ENCODE results near the gene RNF180. TPM values are rescaled to one million over a fixed set of nuclear protein-coding genes. Genes with fewer than 3 reads are reported as not detected.

Gene RNF180
- total and polyA plus RNA-seq, 2 of the 8 experiments (the other 6 are each of a cell fraction or from before 2014, with no cell fraction given) = 0.39 to 2.3 TPM

DNA sequence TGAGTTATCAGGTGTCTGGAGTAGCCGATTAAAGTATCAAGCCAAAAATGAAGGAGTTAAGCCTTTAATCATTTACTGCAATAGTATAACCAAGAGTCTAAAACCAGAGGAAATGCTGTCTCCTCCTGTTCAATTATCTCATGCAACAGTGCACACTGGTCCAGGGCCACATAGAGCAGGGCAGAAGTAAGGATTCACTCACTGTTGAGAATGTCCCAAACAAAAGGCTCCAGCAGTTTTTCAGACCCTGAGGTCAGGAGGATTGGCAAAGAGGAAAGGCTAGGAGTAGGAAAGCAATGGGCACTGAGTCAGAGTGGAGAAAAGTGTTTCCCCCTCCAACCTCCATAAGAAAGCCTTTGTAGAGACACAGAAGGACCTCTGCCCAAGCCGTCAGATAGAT, 168.2 kb downstream of the RNF180 start (continued):
- TF ChIP-seq NANOG (IDR thresholded peaks at IDR 0.05; ENCODE audit: insufficient read depth, low read depth, low read length, poor library complexity, severe bottlenecking) (no peak), BACH1 (IDR thresholded peaks at IDR 0.05; ENCODE audit: low read length) (no peak), SIRT6 (IDR thresholded peaks at IDR 0.05; ENCODE audit: low read length) (no peak), CHD1 (IDR thresholded peaks at IDR 0.05; ENCODE audit: low read depth, low read length) (no peak), PHF8 (conservative IDR thresholded peaks at IDR 0.05; ENCODE audit: low read depth, low read length) (no peak), ZNF274 (IDR thresholded peaks at IDR 0.05; ENCODE audit: borderline replicate concordance, extremely low read depth, low read length) (no peak), TCF12 (IDR thresholded peaks at IDR 0.05; ENCODE audit: low read depth, low read length) (no peak)
- TF ChIP-seq, protein P1, sequence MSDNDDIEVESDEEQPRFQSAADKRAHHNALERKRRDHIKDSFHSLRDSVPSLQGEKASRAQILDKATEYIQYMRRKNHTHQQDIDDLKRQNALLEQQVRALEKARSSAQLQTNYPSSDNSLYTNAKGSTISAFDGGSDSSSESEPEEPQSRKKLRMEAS (IDR thresholded peaks at IDR 0.05) = no peak
